GM08714 (cell line): ENCODE results near the gene HAL.

Source experiments
- H3K4me3 ChIP-seq: fragments of 200-500 bp; sonication (Bioruptor generic); 2 replicates; pipeline ENCODE4 v1.5.1; 2014; ENCODE audit warnings: mild to moderate bottlenecking, low read length, inconsistent platforms
- ZNF274 ChIP-seq: IDR thresholded peaks from 2 replicates; pipeline ENCODE4 v1.6.1; 2012; ENCODE audit warnings: mild to moderate bottlenecking, low read depth, low read length

HAL gene

GRCh38 chr12:96029826-96030225 lies 33.7 kb upstream of the HAL start:
- no peak for TF ChIP-seq ZNF274
- no peak overlapping the region for H3K4me3 ChIP-seq

GRCh38 chr12:96028538-96028937 lies 32.4 kb upstream of the HAL start:
- H3K4me3 ChIP-seq: no peak overlapping the region
- no peak for TF ChIP-seq ZNF274

- no peak overlapping the region for H3K4me3 ChIP-seq
- TF ChIP-seq ZNF274: no peak
Measured at GRCh38 chr12:96026331-96026730, 30.2 kb upstream of the HAL start.

- no peak for TF ChIP-seq ZNF274
- no peak overlapping the region for H3K4me3 ChIP-seq
Measured at GRCh38 chr12:96025518-96025917, 29.4 kb upstream of the HAL start.

- H3K4me3 ChIP-seq: no peak overlapping the region
- no peak for TF ChIP-seq ZNF274
Measured at GRCh38 chr12:96020314-96021003, 24.3 kb upstream of the HAL start.

GRCh38 chr12:96015672-96016071 lies 19.5 kb upstream of the HAL start:
- TF ChIP-seq ZNF274: no peak
- H3K4me3 ChIP-seq: no peak overlapping the region

GRCh38 chr12:96014943-96015599 lies 18.9 kb upstream of the HAL start:
- no peak overlapping the region for H3K4me3 ChIP-seq
- TF ChIP-seq ZNF274: no peak

GRCh38 chr12:96007729-96008128 lies 11.6 kb upstream of the HAL start:
- no peak overlapping the region for H3K4me3 ChIP-seq
- no peak for TF ChIP-seq ZNF274

GRCh38 chr12:96006727-96007126 lies 10.6 kb upstream of the HAL start:
- TF ChIP-seq ZNF274: no peak
- H3K4me3 ChIP-seq: no peak overlapping the region

GRCh38 chr12:96000858-96001257 lies 4.7 kb upstream of the HAL start:
- no peak overlapping the region for H3K4me3 ChIP-seq
- TF ChIP-seq ZNF274: no peak

- TF ChIP-seq ZNF274: no peak
Measured at GRCh38 chr12:95999484-95999883, 3.3 kb upstream of the HAL start.

GRCh38 chr12:95998611-95999286 lies 2.6 kb upstream of the HAL start:
- no peak for TF ChIP-seq ZNF274
- no peak overlapping the region for H3K4me3 ChIP-seq

More at GRCh38 chr12:95999484-95999883, 3.3 kb upstream of the HAL start:
- no peak overlapping the region for H3K4me3 ChIP-seq

- no peak for TF ChIP-seq ZNF274
- no peak overlapping the region for H3K4me3 ChIP-seq
Measured at GRCh38 chr12:95997911-95998510, 1.9 kb upstream of the HAL start.

- H3K4me3 ChIP-seq: no peak overlapping the region
- no peak for TF ChIP-seq ZNF274
Measured at GRCh38 chr12:95997276-95997675, 1.1 kb upstream of the HAL start.
